Head of caudate nucleus (tissue), 42 donors: ENCODE measurements around the gene TPCN1.

Experiments used
- DNase-seq, 42 donors: peaks; one replicate each; pipeline versions ENCODE4 v3.0.0 to v3.0.0-alpha.2; 2020 to 2021; ENCODE audit warnings: mixed read lengths in 7 of 42
- intact Hi-C: fragments of 100-400 bp; cut with DNase I; formaldehyde crosslinking; loops from one replicate; pipeline ENCODE4 v1.15.0; 2022

Gene TPCN1

DNA sequence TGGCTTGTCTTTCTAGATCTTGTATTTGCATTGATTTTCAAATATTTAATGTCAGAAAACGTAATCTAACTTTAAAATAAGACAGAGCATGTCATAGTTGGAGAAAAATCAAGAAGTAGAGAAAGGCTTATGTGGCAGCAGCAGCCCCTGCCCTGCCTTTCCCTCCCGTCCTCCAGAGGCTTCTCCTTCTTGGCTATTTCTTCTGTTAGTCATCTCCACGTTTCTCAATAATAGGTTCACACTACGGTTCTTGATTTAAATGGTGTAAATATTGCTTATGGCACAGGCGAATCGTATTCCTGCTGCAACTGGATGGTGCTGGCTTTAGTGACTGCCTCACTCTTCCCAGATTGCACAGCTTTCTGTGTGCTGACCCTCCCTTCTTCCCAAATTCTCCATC is 70.8 kb downstream of the TPCN1 start:
- intact Hi-C loops, result no loop called here
- no peak for DNase-seq

DNA sequence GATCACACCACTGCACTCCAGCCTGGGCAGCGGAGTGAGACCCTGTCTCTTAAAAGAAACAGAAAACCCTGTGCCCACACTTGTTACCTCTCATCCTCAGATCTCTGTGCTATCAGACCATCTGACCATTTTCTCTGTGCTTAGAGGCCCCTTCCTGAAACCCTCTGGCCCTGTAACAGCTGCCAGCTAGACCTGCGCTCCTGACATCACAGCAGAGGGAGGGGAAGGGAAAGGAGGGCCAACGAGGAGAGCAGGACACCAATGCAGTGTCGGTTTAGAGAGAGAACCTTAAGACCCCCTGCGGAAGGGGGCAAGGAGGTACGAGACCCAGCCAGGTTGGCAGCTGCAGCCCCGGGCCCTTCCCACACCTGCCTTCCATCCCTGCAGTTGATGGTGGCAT is 71.3 kb downstream of the TPCN1 start:
- no peak for DNase-seq
- intact Hi-C loops, result no loop called here

GRCh38 chr12:113293100-113293499 is 71.8 kb downstream of the TPCN1 start:
- intact Hi-C loops, result no loop called here
- DNase-seq, result no peak

GRCh38 chr12:113295886-113296556 is 74.8 kb downstream of the TPCN1 start:
- DNase-seq, result no peak
- intact Hi-C loops, result no loop called here

DNA sequence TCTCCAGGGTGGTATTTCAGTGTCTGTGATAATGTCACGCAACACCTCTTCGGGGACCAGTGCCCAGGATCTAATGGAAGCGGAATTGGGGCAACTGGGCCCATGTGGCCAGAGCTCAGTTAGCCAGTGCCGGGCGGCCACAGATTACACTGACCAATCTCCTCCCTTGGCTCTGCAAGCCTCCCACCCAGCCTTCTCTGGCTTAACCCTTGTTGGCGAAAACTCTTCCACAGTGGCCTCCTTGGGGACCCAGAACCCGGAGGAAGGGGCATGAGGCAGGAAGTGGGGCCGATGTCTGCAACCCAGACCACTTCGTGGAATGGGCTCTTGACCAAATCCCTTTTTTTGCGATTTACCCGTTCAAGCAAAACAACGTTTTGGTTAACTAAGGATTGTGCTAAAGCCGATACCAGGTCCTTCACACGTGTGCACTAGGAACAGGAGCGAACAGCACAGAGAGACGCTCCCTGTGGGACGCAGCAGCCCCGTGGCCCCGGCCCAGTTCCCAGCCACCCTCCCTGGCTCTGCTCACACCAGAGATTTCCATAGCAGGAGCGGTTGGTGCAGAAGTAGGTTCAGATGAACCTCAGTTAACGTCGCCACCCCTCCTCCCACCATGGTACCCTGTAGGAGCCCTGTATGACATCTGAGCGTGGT is 75.4 kb downstream of the TPCN1 start:
- intact Hi-C loops, result no loop called here
- DNase-seq, result no peak

DNA sequence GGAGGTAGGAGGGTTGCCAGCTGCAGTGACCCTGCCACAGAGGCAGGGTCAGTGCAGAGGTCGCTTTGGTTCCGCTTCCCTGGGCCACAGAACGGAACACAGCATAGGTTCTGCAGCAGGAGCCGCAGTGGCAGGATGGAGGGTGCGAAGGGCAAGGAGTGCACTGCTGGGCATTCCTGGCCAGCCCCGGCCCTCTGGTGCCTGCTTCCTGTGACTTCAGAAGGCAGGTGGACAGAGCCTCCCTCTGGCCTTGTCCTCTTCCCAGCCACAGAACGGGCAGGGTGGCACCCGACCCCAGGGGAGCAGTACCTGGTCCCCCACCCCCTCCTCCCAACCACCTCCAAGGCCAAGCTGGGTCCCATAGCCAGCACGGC is 75.9 kb downstream of the TPCN1 start:
- intact Hi-C loops, result no loop called here
- DNase-seq, result no peak

DNA sequence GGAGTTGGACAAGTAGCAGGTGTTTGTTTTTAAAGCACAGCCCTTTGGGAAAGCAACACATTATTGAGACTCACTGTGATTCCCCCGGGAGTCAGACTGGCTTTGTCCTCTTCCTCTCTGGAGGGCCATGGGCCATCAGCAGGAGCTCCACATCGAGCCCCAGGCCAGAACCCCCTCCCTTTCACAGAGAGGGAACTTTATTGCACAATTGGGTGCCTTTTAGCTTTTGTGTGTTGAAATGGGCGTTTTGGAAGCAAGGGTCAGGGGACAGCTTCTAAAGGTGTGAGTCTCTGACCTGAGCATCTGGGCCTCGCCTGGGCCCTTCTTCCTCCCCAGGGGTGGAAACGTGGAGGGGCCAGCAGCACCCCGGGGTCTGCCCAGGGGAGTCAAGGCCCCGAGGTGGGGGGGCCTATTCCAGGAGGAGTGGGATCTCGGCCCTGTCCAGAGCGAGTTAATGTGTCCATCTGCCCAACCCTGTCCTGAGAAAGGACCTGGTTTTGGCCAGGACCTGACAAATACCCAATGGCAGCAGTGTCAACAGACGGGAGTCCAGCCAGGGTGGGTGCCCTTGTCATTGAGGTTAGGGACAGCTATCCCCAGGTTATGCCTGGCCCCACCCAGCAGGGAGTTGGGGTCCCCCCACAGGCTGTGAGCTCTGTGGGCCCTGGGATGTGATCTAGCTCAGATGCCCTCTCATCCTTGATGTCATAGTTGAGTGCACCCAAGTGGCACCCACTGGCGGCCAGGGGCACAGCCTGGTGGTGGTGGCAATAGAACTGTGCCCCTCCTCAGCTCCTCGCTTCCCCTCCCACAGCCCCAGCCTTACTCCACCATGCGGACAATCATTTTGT is 76.6 kb downstream of the TPCN1 start:
- no peak for DNase-seq
- intact Hi-C loops, result no loop called here

- intact Hi-C loops, result no loop called here
- no peak for DNase-seq
These were observed 77.2 kb downstream of the TPCN1 start for GRCh38 chr12:113298472-113298817.

GRCh38 chr12:113298861-113299545 is 77.7 kb downstream of the TPCN1 start:
- intact Hi-C loops, result no loop called here
- DNase-seq, result peak in 37 of 42 donors; percentile 14 to 72 (median 48)

GRCh38 chr12:113299619-113300237 is 78.5 kb downstream of the TPCN1 start:
- peak in 33 of 42 donors; percentile 14 to 77 (median 45) for DNase-seq
- intact Hi-C loops, result no loop called here

DNA sequence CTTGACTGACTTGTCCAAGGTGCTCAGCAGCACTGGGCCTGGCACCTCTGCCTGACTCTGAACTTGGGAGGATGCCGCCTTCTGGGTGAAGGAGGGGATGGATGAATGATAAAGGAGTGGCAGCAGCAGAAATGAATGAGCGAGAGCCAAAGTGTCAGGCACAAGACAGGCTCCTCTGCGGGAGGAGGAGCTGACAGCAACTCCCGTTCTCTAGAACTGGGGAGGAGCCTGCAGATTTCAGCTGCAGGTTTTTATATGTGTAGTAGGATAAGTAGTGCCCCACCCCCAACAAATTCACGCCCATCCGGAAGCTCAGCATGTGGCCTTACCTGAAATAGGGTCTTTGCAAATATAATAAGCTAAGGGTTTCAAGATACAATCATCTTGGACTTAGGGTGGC is 80.5 kb downstream of the TPCN1 start:
- peak in 13 of 42 donors; percentile 10 to 71 (median 36) for DNase-seq
- intact Hi-C loops, result no loop called here

GRCh38 chr12:113302466-113302865 is 81.2 kb downstream of the TPCN1 start:
- intact Hi-C loops, result no loop called here
- peak in 34 of 42 donors; percentile 19 to 86 (median 48) for DNase-seq

DNA sequence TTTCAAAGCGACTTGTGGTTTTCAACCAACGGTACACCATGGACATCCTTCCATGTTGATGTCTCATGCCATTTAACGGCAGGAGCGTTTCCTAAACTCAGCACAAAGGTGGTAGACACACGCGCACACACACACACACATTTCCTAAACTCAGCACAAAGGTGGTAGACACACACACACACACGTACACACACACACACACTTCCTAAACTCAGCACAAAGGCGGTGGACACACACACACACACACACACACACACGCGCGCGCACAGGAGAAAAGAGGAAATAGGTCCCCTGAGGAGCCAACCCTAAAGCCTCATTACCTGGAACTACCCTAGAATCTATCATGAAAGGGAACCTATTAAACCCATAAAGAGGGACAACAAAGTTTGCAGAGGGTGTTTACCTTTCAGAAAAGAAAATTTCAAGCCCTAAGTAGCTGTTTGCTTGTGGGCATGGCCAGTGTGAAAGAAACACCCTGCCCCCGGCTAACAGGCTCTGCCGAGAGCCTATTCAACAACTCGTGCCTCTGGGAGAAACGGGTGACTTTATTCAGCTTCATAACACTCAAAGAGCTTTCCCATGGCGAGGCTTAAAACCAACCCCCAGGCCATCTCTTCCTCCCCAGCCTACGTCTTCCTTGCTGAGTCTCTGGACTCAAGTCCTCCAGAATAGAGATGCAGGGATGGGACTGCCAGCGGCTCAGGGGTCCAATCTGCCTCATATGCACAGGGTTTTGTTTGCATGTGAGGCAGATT is 81.8 kb downstream of the TPCN1 start:
- intact Hi-C loops, result no loop called here

DNA sequence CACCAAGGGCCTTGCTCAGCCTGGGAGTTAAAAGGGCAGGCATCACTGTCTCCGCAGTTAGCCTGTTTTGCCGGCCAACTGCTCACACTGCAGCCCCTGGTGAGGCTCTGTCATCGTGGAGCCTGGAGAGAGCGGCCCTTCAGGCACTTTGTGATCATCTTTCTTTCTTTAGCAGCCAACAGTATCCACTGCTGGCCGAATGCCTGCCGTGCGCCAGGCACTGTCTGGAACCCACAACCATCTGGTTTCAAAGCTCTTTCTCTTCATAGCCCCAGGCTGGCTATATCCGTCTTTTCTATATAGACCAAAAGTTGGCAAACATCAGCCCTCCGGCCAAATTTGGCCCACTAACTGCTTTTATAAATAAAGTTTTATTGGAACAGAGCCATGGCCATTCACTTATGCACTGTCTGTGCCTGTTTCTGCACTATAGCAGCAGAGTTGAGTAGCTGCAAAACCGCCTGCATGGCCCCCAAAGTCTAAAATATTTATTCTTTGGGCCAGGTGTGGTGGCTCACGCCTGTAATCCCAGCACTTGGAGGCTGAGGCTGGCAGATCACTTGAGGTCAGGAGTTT is 84.1 kb downstream of the TPCN1 start:
- intact Hi-C loops, result no loop called here
- no peak for DNase-seq

More for the DNA sequence above, 81.8 kb downstream of the TPCN1 start:
- no peak for DNase-seq

DNA sequence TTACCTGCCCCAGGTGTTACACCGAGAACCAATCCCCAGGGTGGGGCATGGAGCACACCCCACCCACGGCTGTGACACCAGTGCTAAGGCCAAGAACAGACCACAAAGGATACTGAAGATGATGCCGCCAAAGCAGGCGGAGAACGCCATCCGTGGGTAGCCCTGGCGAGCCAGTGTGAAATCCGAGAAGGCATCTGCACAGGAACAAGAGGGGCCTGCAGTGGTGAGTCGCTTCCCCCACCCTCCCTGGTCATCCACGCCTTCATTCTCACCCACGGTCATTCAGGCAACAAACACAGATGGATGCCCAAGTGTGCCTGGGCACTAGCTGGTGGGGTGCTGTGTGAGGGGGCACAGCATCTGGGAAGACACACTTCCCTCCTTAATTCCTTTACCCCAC is 85.1 kb downstream of the TPCN1 start:
- intact Hi-C loops, result no loop called here
- no peak for DNase-seq

- intact Hi-C loops, result loop anchor here (5.0 kb wide), 1 partner anchor 117 kb away; no protein-coding TSS in a partner anchor
- DNase-seq, result no peak
These were observed 89.2 kb downstream of the TPCN1 start for GRCh38 chr12:113310489-113310888.

- intact Hi-C loops, result loop anchor here (5.0 kb wide), 1 partner anchor 113 kb away; no protein-coding TSS in a partner anchor
- peak in 35 of 42 donors; percentile 22 to 86 (median 52) for DNase-seq
These were observed 92.9 kb downstream of the TPCN1 start for GRCh38 chr12:113314121-113314529.

- no peak for DNase-seq
- intact Hi-C loops, result no loop called here
These were observed 94.1 kb downstream of the TPCN1 start for GRCh38 chr12:113315358-113315757.
